Stimulated activated CD4-positive, alpha-beta T cell treated with anti-CD3 and anti-CD28 coated beads, TNF-alpha, amount 100 ng/mL, for 48 hours (primary cell): ENCODE results near the gene HOXA3.
A peak's percentile ranks its signal among the peaks of the same experiment; 100 is the strongest.

Experiments
- DNase-seq, 3 donors: peaks; one replicate each; pipeline ENCODE4 v3.0.0-alpha.2; 2020; ENCODE audit warnings: low read depth in 3 of 3

HOXA3 gene

DNA sequence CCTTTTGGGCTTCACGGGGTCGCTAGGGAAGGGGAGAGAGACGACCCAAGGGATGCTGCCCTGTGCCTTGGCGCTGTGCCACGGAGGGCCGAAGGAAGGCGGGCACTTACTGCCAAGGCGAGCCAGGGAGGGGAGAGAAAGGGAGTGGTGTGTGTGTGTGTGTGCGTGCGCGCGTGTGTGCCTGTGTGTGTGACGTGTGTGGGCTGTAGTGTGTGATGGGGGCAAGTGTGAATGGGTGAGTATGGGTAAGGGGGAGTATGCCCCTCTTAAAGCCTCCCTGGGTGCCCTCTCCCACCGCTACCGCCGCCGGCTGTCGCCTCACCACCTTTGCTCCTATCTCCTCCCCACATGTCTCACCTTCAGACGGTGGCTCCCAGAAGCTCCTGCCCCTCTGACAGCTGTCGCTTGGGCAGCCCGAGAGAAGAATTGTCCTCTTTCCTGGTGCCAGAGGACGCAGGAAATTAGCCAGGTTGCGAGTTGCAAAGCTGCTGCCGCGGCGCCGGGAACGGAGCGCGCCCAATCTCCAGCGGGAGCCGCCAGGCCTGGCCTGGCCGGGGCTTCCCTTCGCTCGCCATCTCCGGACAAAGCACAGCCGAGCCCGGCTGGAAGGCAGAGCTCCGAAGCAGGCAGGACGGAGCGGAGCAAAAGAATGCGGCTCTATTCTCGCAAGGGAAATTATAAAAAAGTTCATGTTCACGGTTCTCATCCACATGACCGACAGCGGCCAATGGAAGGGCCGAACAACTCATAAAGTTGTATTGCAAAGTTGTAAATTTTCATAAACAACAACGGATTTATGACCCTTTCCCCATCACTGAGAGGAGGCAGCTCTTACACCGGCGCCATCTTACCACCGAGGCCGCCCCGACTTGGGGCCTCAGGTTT, at the start of gene HOXA3:
TSS of gene HOXA3 (minus strand) at position 653 of the 885 bp plus-strand sequence. CDS start 41,943 bp downstream, outside the sequence.
- no peak for DNase-seq

DNA sequence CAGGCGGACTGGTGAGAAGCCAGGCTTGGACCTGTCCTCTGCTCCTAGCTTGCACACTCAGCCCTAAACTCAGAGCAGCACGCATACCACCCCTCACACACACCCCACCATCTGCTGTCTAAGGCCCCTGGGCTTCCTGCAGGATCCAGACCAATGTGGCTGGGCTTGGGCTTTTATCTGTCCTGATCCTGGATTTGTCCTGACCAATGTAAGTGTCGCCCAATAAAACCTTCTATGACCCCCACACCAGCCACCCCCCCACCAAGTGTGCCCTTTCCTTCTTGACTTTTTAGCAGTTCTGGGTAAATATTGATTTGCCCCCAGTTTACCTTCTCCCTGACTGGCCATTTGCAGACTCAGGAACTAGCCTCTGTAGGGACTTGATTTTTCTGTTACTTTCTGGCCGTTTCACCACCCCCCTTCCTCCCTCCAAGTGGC, 49.2 kb upstream of the HOXA3 start:
- DNase-seq, result no peak

- no peak for DNase-seq
These were observed 48.6 kb upstream of the HOXA3 start for GRCh38 chr7:27200761-27201579.

DNA sequence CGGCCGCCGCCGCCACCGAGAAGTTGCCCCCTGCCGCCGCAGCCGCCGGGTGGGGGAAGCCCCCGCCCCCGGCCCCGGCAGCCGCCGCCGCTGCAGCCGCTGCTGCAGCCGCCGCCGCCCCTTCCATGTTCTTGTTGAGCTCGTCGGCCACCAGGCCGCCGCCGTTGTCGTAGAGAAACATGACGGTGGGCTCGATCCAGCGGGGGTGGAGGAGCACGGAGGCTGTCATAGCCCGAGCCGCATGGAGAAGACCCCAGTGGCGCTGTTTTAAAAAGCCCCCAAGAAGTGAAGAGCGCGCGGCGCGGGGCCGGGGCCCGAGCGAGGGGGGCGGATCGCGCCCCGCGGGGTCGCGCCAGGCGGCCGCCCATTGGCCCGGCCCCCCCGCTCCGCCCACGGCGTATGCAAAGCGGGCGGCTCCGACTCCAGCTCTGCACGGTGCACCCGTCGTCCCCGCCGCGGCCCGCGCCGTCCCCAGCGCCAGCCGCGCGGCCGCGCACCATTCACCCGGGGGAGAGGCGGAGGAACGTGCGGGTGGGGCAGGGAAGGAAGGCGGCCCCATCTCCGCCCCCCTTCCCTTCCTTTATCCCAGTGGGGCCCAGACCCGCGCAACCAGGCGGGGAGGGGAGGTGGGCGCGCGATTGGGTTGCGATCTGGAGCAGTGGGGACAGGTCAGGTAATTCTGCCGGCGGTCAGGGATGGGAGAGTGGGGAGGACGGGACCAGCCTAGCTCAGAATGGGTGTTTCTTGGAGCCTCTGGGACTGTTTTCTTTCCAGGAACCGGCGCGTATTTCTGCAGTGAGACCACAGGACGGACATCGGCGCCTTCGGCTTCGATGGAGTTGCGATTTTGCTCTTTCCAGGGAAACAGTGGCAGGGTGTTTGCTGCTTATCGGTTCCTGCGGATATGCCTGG, 47.7 kb upstream of the HOXA3 start, which contains the start of gene HOXA13:
TSS of gene HOXA13 (minus strand) at position 243 of the 912 bp plus-strand sequence. CDS start at position 229, 14 bp downstream.
- no peak for DNase-seq

DNA sequence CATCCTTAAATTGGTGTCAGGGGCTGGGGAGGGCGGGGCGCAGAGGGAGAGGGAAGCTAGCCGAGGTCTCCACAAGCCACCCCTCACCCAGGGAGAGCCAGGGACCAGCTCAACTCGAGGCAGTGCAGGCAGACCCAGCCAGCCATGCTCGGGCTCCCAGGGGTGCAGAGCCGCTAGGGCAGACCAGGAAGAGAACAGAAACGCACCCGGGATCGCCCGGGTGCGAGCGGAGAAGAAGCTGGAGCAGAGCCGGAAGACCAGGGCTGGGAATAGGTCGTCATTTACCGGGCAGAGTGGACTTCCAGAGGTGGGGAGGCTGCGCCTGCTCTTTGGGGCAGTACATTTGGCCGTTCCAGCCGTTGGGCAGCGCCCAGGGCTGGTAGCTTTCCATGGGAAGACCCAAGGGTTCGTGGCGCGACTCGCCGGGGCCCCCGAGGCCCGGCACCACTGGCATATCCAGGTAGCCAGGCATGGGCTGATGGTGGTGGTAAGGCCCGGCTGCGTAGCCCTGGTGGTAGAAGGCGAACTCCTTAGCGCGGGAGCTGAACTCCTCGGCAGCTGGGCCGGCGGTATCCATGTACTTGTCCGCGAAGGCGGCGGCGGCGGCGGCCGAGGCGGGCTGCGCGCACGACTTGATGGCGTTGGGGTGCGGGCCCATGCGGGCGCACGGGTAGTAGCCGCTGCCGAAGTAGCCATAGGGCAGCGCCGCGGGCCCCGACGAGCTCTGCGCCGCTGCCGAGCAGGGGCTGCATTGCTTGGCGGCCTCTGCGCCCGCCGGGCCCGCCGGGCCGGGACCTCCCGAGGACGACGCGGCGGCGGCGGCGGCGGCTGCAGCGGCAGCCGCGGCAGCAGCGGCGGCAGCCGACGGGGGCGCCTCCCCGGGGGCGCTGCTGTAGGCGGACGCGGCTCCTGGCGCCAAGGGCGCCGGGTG, 46.8 kb upstream of the HOXA3 start:
- DNase-seq, result no peak

DNA sequence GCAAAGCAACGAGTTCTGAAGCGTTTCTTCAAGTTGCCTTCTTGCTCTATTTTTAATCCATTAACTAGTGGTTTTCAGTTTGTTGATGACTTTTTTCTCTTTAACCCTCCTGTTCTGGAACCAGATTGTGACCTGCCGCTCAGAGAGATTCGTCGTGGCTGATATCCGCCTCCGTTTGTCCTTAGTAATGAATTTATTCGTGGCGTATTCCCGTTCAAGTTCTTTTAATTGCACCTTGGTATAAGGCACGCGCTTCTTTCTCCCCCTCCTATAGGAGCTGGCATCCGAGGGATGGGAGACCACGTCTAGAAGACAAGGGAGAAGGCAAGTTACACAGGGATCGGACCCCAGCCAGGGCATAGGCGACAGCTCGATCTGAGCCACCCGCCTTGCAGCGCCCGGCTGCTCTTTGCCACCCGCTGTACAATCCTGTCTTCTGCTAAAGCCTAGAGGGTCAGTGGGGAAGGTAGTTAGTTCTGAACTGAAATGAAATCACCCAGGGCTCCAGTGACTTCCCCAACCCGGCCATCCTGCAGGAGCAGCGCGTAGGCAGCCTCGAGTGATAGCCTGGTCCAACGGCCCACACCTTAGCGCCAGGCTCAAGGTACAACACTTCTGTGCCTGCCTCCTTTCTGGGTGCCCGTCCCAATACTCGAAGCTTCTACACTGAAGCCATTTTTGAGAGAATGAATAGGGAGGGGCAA, 45.9 kb upstream of the HOXA3 start:
- no peak for DNase-seq

DNA sequence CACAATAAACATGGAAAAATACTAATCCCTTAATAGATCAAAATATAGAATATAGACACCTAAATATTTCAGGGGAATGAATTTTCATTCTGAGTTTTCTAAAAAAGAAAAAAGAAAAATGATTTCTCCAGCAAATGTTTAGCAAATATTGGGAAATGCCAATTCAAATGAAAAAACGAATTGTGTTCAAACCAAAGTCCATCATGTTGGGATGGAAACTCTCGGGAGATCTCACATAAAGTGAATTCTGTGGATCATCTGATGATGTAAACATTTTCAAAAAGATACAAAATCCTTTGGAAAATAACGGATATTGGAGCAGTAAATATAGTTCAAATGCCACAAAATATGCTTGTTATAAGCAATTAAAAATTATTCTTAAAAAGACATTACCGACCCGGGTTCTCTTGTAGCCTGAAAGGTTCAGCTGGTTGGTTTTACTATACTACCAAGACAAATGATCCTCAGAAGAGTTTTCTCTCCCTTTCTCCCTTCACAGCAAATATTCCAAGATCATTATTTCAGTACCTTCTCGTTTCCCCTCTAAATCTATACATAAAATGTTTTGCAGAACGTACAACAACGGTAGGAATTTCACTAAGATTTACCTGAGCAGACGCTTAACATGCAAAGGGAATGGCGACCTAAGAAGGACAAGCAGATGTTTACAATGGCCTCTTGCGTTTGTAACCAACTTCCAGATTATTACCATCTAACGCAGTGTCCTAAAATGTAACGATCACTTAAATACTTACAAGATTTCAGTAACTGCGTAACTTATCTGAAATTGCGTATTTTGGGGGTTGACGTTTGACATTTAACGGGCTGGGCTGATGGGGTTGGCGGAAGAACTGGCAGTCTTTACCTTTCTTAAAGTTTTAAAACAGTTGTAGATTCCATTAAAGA, 45.0 kb upstream of the HOXA3 start:
- no peak for DNase-seq

DNA sequence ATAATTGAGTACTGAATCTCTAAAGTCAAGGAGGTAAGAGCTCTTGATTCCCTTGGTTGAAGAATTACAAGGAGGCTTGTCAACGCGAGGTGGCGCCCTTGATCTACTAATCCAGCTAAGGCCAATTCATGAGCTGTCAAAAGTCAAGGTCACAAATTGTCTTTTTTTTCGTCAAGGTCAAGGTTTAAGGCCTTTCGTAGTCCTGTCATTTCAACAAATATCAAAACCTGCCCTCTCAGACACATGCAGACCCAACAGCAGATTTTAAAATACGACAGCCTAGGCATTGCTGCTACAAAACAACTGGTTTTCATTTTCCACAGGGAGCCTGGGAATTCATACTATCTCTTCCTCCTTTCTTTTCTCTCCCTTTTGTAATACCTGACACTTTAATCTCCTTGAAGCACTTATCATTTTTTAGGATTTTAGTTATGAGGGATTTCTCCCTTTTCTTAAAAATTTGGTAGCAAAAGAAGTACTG, 43.9 kb upstream of the HOXA3 start:
- peak; percentile 67 to 76 (median 74) for DNase-seq

DNA sequence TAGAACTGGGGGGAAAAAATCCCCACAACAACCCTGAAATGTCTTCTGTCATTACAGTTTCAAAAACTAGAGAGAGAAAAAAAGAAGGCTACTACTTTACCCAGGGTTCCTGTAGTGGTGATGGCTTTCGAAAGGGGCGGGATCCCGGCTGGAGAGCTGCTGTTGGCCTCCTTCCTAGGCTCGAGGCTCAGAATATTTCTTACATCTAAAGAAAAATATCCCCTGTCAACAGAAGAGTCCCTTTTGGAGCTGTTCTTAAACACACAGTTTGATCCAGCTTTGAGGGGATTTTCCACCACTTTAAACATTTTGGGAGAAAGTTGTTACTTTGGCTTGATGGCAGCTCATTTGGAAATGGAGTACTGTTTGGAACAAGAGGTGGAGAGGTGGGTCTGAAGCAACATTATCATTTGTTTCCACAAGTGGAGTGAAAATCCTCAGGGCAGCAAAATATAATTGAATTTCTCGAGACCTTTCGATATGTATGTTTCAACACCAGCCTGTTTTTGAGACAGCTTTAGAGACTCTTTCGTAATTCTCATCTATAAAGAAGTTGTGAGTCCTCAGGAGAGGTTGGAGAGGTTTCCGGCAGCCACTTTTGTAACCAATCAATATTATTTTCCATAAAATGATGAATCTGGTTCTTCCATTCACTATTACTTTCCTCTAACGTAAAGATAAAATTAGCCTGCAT, 42.5 kb upstream of the HOXA3 start:
- DNase-seq, result no peak

GRCh38 chr7:27194002-27194352, 41.6 kb upstream of the HOXA3 start:
- no peak for DNase-seq

DNA sequence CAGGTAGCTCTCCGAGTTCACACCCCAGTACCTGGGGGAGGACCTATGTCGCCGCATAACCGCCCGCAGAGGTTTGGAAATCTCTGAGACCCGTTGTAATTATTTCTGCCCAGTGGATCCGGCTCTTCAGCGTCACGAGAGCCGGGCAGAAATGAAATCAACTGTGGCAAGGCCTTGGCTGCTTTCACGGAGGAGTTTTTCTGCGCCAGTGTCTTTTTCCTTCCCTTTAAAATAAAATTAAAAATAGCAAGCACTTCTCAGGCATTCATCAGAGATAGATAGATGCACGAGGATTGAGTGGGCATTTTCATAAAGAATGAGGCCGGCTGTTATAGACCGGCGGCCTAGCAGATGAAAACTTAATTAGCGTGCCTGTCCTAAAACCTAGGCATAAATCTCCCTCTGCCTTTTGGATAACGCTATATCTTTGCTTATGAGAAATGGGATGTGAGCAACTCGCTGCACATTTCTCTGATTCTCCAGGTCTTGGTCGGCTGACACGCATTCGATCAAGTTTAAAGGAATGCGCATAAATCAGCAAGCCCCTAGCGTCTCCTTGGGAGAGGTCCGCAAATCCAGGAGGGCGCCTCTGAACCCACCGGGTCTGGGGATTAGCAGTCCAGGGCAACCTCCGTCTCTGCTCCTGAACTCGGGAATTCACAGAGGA, 41.1 kb upstream of the HOXA3 start:
- no peak for DNase-seq

GRCh38 chr7:27192546-27193334, 40.4 kb upstream of the HOXA3 start:
- no peak for DNase-seq

GRCh38 chr7:27191833-27192545, 39.6 kb upstream of the HOXA3 start:
- no peak for DNase-seq

DNA sequence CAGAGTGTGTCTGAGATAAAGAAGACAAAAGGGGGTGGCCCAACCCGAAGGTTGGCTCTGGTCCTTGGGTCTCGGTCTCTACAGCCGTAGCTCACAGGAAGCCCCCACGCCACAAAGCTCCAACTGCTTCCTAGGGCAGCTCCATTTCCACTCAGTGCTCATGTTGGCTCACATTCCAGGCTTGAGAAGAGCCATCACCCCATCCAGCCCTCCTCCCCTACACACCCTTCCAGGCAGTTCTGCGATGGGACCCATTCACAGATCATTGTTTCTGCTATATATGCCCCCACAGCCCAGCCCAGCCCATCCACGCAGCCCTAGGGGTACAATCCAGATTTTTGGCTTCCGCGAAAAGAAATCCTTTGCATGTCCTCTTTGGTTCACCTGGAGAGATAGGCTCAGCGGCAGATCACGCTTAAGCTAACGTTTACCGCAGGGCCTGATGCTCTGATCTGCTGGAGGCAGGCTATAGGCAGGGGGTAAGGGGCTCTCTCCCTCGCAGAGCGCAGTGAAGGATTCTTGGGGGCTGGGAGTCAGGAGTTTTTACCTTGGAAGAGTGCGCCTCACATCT, 38.9 kb upstream of the HOXA3 start:
- DNase-seq, result no peak

- no peak for DNase-seq
These were observed 37.8 kb upstream of the HOXA3 start for GRCh38 chr7:27189997-27190748.
